WI38 (cell line): ENCODE measurements around the gene RXRA.

ENCODE experiments used
- H3K4me3 ChIP-seq: 2 replicates; pipeline ENCODE4 v1.5.1; 2011; ENCODE audit warnings: low read depth, mild to moderate bottlenecking, control low read depth, low read length
- CTCF ChIP-seq: IDR thresholded peaks from 2 replicates; pipeline ENCODE4 v1.5.1; 2012; ENCODE audit warnings: low read depth, mild to moderate bottlenecking, control low read depth, low read length

RXRA gene

GRCh38 chr9:134321946-134322741, 4.1 kb upstream of the RXRA start:
- no peak overlapping the region for H3K4me3 ChIP-seq
- no peak for TF ChIP-seq CTCF

GRCh38 chr9:134322781-134323241, 3.4 kb upstream of the RXRA start:
- no peak overlapping the region for H3K4me3 ChIP-seq
- no peak for TF ChIP-seq CTCF

GRCh38 chr9:134323741-134324358, 2.4 kb upstream of the RXRA start:
- TF ChIP-seq CTCF, result no peak
- H3K4me3 ChIP-seq, result no peak overlapping the region

- TF ChIP-seq CTCF, result no peak
- peak overlapping the region; percentile 73 for H3K4me3 ChIP-seq
Measured at GRCh38 chr9:134324359-134325095, 1.7 kb upstream of the RXRA start.

- peak overlapping the region; percentile 73 for H3K4me3 ChIP-seq
- TF ChIP-seq CTCF, result no peak
Measured at GRCh38 chr9:134325096-134325812, 1.0 kb upstream of the RXRA start.

GRCh38 chr9:134326724-134327601, 708 bp downstream of the RXRA start:
- no peak for TF ChIP-seq CTCF
- H3K4me3 ChIP-seq, result peak overlapping the region; percentile 77
